Vagina (tissue), 2 donors: ENCODE results near the gene KLHL29. TPM values are rescaled to one million over a fixed set of nuclear protein-coding genes. Genes with fewer than 3 reads are reported as not detected.

ENCODE experiments used
- DNase-seq, 2 donors: peaks; one replicate each; pipeline ENCODE4 v3.0.0-alpha.2; 2017; ENCODE audit errors: extremely low spot score in 2 of 2
- H3K27ac ChIP-seq: fragments of 200-600 bp; sonication (generic); one replicate; pipeline ENCODE4 v1.5.1; 2019
- H3K27me3 ChIP-seq: fragments of 200-600 bp; sonication (generic); one replicate; pipeline ENCODE4 v1.5.1; 2019
- H3K36me3 ChIP-seq, 2 donors: fragments of 200-600 bp; sonication (generic); one replicate each; pipeline ENCODE4 v1.5.1; 2017 to 2019
- H3K4me1 ChIP-seq: fragments of 200-600 bp; sonication (generic); one replicate; pipeline ENCODE4 v1.5.1; 2019
- H3K4me3 ChIP-seq, 2 donors: fragments of 200-600 bp; sonication (generic); 1 replicate in 1 of 2; 2 replicates in 1 of 2; pipeline ENCODE4 v1.5.1; 2016 to 2019
- H3K9me3 ChIP-seq: fragments of 200-600 bp; sonication (generic); one replicate; pipeline ENCODE4 v1.5.1; 2019
- POLR2A ChIP-seq, 2 donors: fragments of 450-650 bp; IDR thresholded peaks; one replicate each; pipeline ENCODE4 v1.6.1; 2017; ENCODE audit warnings: antibody characterized with exemption in 2 of 2, mild to moderate bottlenecking in 2 of 2, moderate library complexity in 2 of 2
- POLR2AphosphoS5 ChIP-seq, 2 donors: sonication (generic); formaldehyde crosslinking; IDR thresholded peaks; one replicate each; pipeline ENCODE4 v1.9.0; 2017; ENCODE audit warnings: antibody characterized with exemption in 2 of 2, mild to moderate bottlenecking in 2 of 2, low read depth in 1 of 2; ENCODE audit not compliant: insufficient read depth in 1 of 2
- intact Hi-C: fragments of 100-400 bp; cut with DNase I; formaldehyde crosslinking; loops from one replicate; pipeline ENCODE4 v1.15.1; 2023
- total RNA-seq: library from RNA; depleted of rRNA; stranded (reverse); fragments of >200 nt; gene quantifications from one replicate; pipeline ENCODE4 v1.2.3, GENCODE V29; 2016
- TF ChIP-seq, protein P1 (sequence below), 3 experiments: fragments of 450-650 bp in 2 of 3; fragments of 200-600 bp in 1 of 3; sonication (generic) in 1 of 3; IDR thresholded peaks; one replicate each; pipeline ENCODE4 v1.5.1; 2017 to 2019; ENCODE audit warnings: antibody characterized with exemption in 3 of 3, mild to moderate bottlenecking in 2 of 3, moderate library complexity in 2 of 3

The KLHL29 gene
- total RNA-seq, 1 donor from 2014 or later = 19.4 TPM

DNA sequence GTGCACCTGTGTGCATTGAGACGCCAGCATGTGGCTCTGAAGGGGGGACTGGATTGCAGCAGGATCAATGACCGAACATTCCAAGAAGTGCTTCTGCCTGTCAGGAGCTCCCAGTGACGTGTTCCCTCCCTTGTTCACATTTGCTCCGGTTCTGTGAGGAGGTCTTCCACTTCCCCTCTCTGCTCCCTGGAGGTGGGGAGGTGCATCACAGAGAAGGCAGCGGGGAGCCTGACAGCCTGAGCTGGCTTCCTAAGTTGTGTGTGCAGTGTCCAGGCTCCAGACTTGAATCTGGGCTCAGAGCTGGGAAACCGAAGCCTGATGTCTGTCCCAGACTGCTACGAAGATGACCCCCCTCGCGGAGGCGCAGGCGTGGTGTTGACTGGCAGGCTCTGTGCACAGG lies 171.0 kb downstream of the KLHL29 start:
- intact Hi-C loops = no loop called here
- H3K36me3 ChIP-seq = no peaks in the 10 kb centered on the region
- TF ChIP-seq, protein P1, sequence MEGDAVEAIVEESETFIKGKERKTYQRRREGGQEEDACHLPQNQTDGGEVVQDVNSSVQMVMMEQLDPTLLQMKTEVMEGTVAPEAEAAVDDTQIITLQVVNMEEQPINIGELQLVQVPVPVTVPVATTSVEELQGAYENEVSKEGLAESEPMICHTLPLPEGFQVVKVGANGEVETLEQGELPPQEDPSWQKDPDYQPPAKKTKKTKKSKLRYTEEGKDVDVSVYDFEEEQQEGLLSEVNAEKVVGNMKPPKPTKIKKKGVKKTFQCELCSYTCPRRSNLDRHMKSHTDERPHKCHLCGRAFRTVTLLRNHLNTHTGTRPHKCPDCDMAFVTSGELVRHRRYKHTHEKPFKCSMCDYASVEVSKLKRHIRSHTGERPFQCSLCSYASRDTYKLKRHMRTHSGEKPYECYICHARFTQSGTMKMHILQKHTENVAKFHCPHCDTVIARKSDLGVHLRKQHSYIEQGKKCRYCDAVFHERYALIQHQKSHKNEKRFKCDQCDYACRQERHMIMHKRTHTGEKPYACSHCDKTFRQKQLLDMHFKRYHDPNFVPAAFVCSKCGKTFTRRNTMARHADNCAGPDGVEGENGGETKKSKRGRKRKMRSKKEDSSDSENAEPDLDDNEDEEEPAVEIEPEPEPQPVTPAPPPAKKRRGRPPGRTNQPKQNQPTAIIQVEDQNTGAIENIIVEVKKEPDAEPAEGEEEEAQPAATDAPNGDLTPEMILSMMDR (IDR thresholded peaks at IDR 0.05) = no peak
- no peak for TF ChIP-seq POLR2A (IDR thresholded peaks at IDR 0.05)
- peaks cover 18% of the 10 kb centered on the region for H3K4me1 ChIP-seq
- H3K27ac ChIP-seq = no peak overlapping the region
- H3K27me3 ChIP-seq = no peaks in the 10 kb centered on the region
- H3K9me3 ChIP-seq = no peaks in the 10 kb centered on the region
- no peak for DNase-seq
- H3K4me3 ChIP-seq = no peak overlapping the region

DNA sequence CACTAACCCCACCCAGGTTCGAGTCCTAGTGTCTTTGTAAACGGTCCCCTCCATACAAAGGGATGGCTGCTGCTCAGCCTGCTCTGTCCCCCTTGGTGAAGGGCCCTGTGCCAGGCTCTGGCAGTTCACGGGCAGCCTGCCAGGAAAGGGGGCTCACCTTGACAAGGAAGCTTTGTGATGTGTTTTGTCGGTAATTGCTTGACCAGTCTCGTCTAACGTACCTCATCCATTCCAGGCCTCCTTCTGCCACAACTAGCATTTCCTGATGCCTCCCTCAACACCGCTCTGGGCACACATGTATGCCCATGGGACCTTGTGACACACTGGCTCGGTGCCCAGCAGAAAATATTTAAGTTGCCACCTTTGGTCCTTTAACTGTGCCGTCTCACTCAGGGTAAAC lies 171.9 kb downstream of the KLHL29 start:
- H3K4me3 ChIP-seq = no peak overlapping the region
- intact Hi-C loops = no loop called here
- peaks cover 18% of the 10 kb centered on the region for H3K4me1 ChIP-seq
- H3K9me3 ChIP-seq = no peaks in the 10 kb centered on the region
- H3K36me3 ChIP-seq = no peaks in the 10 kb centered on the region
- DNase-seq = no peak
- no peak overlapping the region for H3K27ac ChIP-seq
- TF ChIP-seq, protein P1 (IDR thresholded peaks at IDR 0.05) = no peak
- TF ChIP-seq POLR2AphosphoS5 (IDR thresholded peaks at IDR 0.05; ENCODE audit: insufficient read depth in 1 of 2, low read depth in 1 of 2) (no peak), POLR2A (IDR thresholded peaks at IDR 0.05) (no peak)
- no peaks in the 10 kb centered on the region for H3K27me3 ChIP-seq

DNA sequence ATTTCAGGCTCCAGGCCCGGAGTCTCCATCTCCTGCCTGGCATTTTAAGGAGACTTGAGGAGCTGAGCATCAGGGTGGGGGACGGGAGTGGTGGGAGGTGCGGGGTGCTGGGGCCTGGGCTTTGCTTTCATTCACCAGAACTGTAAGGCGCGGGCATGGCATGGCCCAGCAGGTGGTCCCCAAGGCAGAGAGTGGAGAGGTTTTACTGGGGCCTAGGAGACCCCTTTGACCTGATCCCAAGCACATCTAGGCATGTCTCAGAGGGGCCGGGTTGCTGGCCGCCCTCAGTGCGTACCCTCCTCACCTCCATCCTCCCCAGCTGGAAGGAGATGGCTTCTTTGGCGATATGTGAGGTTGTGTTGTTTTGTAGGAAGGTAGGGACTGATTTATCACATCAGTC lies 172.5 kb downstream of the KLHL29 start:
- TF ChIP-seq, protein P1 (IDR thresholded peaks at IDR 0.05) = no peak
- TF ChIP-seq POLR2AphosphoS5 (IDR thresholded peaks at IDR 0.05; ENCODE audit: insufficient read depth in 1 of 2, low read depth in 1 of 2) = no peak
- no peak for TF ChIP-seq POLR2A (IDR thresholded peaks at IDR 0.05)
- Histone ChIP-seq H3K9me3 (no peaks in the 10 kb centered on the region), H3K27ac (no peak overlapping the region), H3K4me3 (no peak overlapping the region), H3K4me1 (peaks cover 18% of the 10 kb centered on the region), H3K27me3 (no peaks in the 10 kb centered on the region), H3K36me3 (no peaks in the 10 kb centered on the region)
- intact Hi-C loops = no loop called here
- DNase-seq = no peak

DNA sequence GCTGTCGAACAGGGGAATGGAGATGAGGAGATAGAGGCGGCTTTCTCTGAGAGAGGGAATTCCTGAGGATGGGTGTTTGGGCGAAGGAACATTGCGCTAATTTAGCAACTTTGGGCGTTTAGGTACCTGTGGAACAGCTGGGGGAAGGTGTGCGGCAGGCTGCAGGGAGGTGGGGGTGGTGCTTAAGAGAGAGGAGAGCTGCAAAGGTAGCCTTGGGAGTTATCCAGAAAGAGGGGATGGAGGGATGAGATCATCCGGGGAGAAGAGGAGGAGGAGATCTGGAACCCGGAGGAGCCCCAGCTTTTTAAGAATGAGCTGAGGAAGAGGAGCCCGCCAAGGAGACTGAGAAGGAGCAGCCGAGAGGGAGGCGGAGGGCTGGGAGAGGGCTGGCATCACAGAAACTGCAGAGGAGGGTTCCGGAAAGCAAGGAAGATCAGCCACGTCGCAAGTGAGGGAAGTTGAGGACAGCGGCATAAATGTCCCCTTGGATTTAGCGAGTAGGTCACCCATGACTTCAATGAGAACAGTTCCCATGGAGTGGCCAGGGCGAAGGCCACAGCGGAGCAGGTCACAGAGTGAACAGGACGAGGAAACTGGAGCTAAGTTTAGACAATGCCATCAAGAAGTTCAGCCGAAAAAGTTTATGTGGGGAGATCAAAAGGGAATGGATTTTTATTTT lies 174.7 kb downstream of the KLHL29 start:
- TF ChIP-seq POLR2A (IDR thresholded peaks at IDR 0.05) (no peak), POLR2AphosphoS5 (IDR thresholded peaks at IDR 0.05; ENCODE audit: insufficient read depth in 1 of 2, low read depth in 1 of 2) (no peak)
- TF ChIP-seq, protein P1 (IDR thresholded peaks at IDR 0.05) = no peak
- no peaks in the 10 kb centered on the region for H3K9me3 ChIP-seq
- intact Hi-C loops = loop anchor here (5.0 kb wide), 1 partner anchor 43 kb away; no protein-coding TSS in a partner anchor

DNA sequence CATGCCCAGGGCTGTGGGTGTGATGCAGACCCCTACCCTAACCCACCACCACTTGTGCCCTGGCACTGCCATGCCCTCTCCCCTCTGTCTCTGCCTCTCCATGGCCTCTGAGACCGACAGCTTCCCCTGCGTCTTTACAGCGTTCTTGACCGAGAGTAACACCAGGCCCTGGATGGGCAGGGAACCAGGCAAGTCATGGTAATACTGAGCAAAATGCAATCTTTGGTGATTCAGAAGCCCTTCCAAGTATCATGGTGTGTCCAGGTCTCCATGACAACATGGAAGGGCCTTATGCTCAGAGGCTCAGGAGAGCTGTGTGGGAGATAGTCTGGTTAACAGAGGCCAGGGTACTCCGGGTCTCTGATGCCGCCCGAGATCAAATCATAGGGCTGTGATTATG lies 176.1 kb downstream of the KLHL29 start:
- H3K36me3 ChIP-seq = no peaks in the 10 kb centered on the region
- H3K9me3 ChIP-seq = no peaks in the 10 kb centered on the region
- TF ChIP-seq POLR2AphosphoS5 (IDR thresholded peaks at IDR 0.05; ENCODE audit: insufficient read depth in 1 of 2, low read depth in 1 of 2) (no peak), POLR2A (IDR thresholded peaks at IDR 0.05) (no peak)
- TF ChIP-seq, protein P1 (IDR thresholded peaks at IDR 0.05) = no peak
- DNase-seq = no peak
- no peak overlapping the region for H3K4me3 ChIP-seq
- H3K27ac ChIP-seq = no peak overlapping the region
- intact Hi-C loops = loop anchor here (5.0 kb wide), 1 partner anchor 41 kb away; no protein-coding TSS in a partner anchor
- H3K4me1 ChIP-seq = peaks cover 33% of the 10 kb centered on the region
- no peaks in the 10 kb centered on the region for H3K27me3 ChIP-seq

More for the DNA sequence above, 174.7 kb downstream of the KLHL29 start:
- Histone ChIP-seq H3K27ac (no peak overlapping the region), H3K27me3 (no peaks in the 10 kb centered on the region), H3K36me3 (no peaks in the 10 kb centered on the region), H3K4me1 (peaks cover 24% of the 10 kb centered on the region), H3K4me3 (no peak overlapping the region)
- no peak for DNase-seq
